ENCODE data around the gene CAP1.

CAP1 gene

DNA sequence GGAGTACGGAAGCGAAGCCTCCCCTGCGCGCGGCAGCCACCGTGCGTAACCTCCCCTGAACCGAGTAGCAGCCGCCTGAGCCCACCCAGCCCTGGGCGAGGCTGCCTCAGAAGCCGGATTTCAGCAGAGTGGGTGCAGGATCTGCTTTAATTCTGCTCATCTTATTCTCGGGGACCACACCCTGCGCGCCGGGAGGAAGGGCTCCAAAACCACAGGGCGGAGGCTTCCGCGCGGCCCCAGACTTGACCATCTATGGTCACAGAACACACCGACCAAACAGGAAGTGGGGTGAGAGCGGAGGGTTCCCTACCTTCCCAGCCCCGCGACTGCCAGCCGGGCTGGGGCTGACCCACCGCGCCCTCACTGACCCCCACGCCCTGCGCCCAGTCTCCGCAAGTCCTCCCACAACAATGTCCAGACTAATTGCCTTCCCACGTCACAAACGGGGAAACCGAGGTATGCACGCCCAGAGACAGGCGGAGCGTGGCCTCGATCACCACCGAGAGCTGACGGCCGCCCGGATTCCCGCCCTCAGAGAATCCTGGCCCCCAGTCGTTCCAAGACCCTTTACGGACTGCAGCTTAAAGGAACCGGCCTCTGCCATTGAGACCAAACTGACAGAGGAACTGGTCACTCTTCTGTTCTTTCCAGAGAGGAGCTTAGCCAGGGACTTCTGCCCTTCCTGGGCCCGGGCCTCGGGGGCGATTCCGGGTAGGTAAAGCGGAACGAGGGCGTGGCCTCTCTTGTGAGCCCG, 595 bp upstream of the CAP1 start:
- H3K4me3 ChIP-seq (ENCODE audit: control insufficient read depth, low read depth, low read length): peak overlapping the region; percentile 99
- peak; percentile 83 for DNase-seq (ENCODE audit: low read depth)
- TF ChIP-seq, protein P1, sequence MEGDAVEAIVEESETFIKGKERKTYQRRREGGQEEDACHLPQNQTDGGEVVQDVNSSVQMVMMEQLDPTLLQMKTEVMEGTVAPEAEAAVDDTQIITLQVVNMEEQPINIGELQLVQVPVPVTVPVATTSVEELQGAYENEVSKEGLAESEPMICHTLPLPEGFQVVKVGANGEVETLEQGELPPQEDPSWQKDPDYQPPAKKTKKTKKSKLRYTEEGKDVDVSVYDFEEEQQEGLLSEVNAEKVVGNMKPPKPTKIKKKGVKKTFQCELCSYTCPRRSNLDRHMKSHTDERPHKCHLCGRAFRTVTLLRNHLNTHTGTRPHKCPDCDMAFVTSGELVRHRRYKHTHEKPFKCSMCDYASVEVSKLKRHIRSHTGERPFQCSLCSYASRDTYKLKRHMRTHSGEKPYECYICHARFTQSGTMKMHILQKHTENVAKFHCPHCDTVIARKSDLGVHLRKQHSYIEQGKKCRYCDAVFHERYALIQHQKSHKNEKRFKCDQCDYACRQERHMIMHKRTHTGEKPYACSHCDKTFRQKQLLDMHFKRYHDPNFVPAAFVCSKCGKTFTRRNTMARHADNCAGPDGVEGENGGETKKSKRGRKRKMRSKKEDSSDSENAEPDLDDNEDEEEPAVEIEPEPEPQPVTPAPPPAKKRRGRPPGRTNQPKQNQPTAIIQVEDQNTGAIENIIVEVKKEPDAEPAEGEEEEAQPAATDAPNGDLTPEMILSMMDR (conservative IDR thresholded peaks at IDR 0.05; ENCODE audit: control insufficient read depth, insufficient read depth, low read depth, low read length): no peak

DNA sequence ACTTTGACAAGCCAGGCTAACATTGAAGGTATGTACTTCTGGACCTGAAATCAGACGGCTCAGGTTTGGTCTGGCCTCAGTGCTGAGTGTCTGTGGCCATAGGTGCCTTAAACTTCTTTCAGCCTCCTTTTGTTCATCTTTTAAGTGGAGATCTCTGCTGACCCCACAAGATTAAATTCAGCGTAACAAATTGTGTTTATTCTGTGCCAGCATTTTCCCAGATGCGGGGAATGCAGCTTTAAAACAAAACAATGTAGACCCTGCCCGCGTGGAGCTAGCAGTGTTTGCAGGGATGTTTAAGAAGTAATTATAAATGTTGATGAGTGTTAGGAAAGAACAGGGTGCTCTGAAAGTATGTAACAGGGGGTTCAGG, 923 bp downstream of the CAP1 start:
- no peak for DNase-seq (ENCODE audit: low read depth)
- TF ChIP-seq, protein P1 (conservative IDR thresholded peaks at IDR 0.05; ENCODE audit: control insufficient read depth, insufficient read depth, low read depth, low read length): no peak
- H3K4me3 ChIP-seq (ENCODE audit: control insufficient read depth, low read depth, low read length): peak overlapping the region; percentile 99

DNA sequence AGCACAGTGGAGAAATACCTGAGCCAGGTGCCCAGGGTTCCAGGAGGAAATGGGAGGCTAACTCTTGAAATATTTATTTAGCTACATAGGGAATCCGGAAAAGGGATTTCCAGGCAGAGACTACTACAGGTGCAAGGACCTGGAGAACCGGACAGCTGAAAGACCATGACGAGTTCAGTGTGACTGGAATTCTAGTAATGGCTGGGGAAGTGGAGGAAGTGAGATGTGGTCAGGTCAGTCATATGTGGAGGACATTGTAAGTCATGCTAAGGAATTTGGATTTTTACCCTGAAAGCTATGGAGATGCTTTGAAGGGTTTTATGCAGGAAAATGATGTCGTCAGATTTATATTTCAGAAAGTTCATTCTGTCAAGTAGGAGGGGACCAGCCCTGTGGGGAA, 1.8 kb downstream of the CAP1 start:
- TF ChIP-seq, protein P1 (conservative IDR thresholded peaks at IDR 0.05; ENCODE audit: control insufficient read depth, insufficient read depth, low read depth, low read length): no peak
- DNase-seq (ENCODE audit: low read depth): no peak

DNA sequence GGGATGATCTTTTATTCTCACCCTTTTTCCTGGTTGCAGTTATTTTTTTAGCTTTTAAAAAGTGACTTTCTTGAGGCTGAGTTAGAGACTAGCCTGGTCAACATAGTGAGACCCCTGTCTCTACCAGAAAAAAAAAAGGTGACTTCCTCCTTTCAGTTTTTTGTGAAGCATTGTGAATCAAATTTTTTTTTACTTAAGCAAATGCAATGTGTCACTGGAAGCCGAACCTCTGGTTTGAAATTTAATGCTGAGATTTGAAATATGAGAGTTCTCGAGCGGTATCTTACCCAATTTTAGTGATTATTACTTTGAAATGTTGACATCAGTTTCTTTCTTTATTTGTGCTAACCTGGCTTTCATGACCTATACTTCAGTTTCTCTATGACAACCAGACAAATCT, 3.6 kb downstream of the CAP1 start:
- H3K4me3 ChIP-seq (ENCODE audit: control insufficient read depth, low read depth, low read length): no peak overlapping the region
- DNase-seq (ENCODE audit: low read depth): no peak
- TF ChIP-seq, protein P1 (conservative IDR thresholded peaks at IDR 0.05; ENCODE audit: control insufficient read depth, insufficient read depth, low read depth, low read length): no peak

More for the DNA sequence above, 1.8 kb downstream of the CAP1 start:
- peak overlapping the region; percentile 99 for H3K4me3 ChIP-seq (ENCODE audit: control insufficient read depth, low read depth, low read length)

DNA sequence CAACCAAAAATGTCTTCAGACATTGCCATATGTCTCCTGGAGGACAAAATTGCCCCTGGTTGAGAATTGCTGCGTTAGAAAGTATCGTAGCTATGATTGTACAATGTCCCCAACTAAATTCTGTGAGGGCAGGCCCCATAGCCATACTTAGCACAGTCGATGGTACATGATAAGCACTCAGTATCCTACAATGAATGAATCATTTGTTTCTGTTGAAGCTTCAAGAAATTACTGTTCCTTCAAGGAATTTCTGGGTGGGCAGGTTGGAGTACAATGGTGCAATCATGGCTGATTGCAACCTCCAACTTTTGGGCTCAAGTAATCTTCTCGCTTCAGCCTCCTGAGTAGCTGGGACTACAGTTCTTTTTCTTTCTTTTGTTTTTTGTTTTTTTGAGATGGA, 4.7 kb downstream of the CAP1 start:
- DNase-seq (ENCODE audit: low read depth): peak; percentile 35
- no peak overlapping the region for H3K4me3 ChIP-seq (ENCODE audit: control insufficient read depth, low read depth, low read length)
- TF ChIP-seq, protein P1 (conservative IDR thresholded peaks at IDR 0.05; ENCODE audit: control insufficient read depth, insufficient read depth, low read depth, low read length): no peak

DNA sequence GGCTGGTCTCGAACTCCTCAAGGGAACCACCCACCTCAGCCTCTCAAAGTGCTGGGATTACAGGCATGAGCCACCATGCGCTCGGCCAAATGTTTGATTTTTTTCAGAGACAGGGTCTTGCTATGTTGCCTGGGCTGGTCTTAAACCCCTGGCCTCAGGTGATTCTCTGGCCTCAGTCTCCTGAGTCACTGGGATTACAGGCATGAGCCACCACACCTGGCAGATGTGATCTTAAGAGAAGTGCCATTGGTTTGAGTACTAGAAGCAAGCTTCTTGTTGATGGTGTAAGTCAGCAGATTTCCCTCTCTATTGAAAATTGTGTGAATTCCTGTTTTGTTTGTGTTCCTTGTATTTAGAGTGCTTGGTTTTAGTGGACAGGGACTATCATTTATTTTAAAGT, 5.2 kb downstream of the CAP1 start:
- TF ChIP-seq, protein P1 (conservative IDR thresholded peaks at IDR 0.05; ENCODE audit: control insufficient read depth, insufficient read depth, low read depth, low read length): no peak
- H3K4me3 ChIP-seq (ENCODE audit: control insufficient read depth, low read depth, low read length): no peak overlapping the region
- no peak for DNase-seq (ENCODE audit: low read depth)
